LNCAP (cell line): ENCODE data around the gene ZSCAN29.

Experiments
- CTCF ChIP-seq: fragments of 450-650 bp; IDR thresholded peaks from 2 replicates; pipeline ENCODE4 v1.5.1; 2017; ENCODE audit warnings: mild to moderate bottlenecking

The ZSCAN29 gene

GRCh38 chr15:43406189-43406588 lies 35.3 kb upstream of the ZSCAN29 start:
- TF ChIP-seq CTCF, result no peak

- no peak for TF ChIP-seq CTCF
Observed at GRCh38 chr15:43404130-43404529, 33.3 kb upstream of the ZSCAN29 start.

GRCh38 chr15:43403616-43404015 lies 32.8 kb upstream of the ZSCAN29 start:
- TF ChIP-seq CTCF, result no peak

GRCh38 chr15:43402255-43402654 lies 31.4 kb upstream of the ZSCAN29 start:
- TF ChIP-seq CTCF, result no peak

GRCh38 chr15:43390723-43391122 lies 19.9 kb upstream of the ZSCAN29 start:
- TF ChIP-seq CTCF, result no peak

- TF ChIP-seq CTCF, result no peak
Observed at GRCh38 chr15:43383070-43383469, 12.2 kb upstream of the ZSCAN29 start.

GRCh38 chr15:43382310-43382709 lies 11.5 kb upstream of the ZSCAN29 start:
- TF ChIP-seq CTCF, result no peak

- TF ChIP-seq CTCF, result no peak
Observed at GRCh38 chr15:43378601-43379000, 7.8 kb upstream of the ZSCAN29 start.
